HG02840 (cell line): Measurements from ENCODE around the gene ARID1B.

ENCODE experiments used
- ATAC-seq: cut with Tn5 transposase; IDR thresholded peaks from one replicate; pipeline ENCODE4 v1.9.1; 2021; ENCODE audit warnings: mild to moderate bottlenecking, moderate library complexity, moderate number of reproducible peaks; ENCODE audit not compliant: unreplicated experiment, low FRiP score

Gene ARID1B

GRCh38 chr6:157244780-157245179, 467.6 kb downstream of the ARID1B start:
- ATAC-seq, result no peak

- no peak for ATAC-seq
Measured at GRCh38 chr6:157245436-157245835, 468.3 kb downstream of the ARID1B start.

GRCh38 chr6:157246048-157246630, 469.0 kb downstream of the ARID1B start:
- ATAC-seq, result no peak

- ATAC-seq, result no peak
Measured at GRCh38 chr6:157246771-157247484, 469.8 kb downstream of the ARID1B start.

- ATAC-seq, result no peak
Measured at GRCh38 chr6:157248264-157248663, 471.1 kb downstream of the ARID1B start.

- no peak for ATAC-seq
Measured at GRCh38 chr6:157249826-157250225, 472.6 kb downstream of the ARID1B start.

- no peak for ATAC-seq
Measured at GRCh38 chr6:157251586-157252247, 474.5 kb downstream of the ARID1B start.

- ATAC-seq, result no peak
Measured at GRCh38 chr6:157253017-157253416, 475.8 kb downstream of the ARID1B start.

- no peak for ATAC-seq
Measured at GRCh38 chr6:157253699-157254098, 476.5 kb downstream of the ARID1B start.

- ATAC-seq, result no peak
Measured at GRCh38 chr6:157254538-157254937, 477.4 kb downstream of the ARID1B start.

- no peak for ATAC-seq
Measured at GRCh38 chr6:157255079-157255478, 477.9 kb downstream of the ARID1B start.

- no peak for ATAC-seq
Measured at GRCh38 chr6:157258878-157259277, 481.7 kb downstream of the ARID1B start.

GRCh38 chr6:157259443-157259842, 482.3 kb downstream of the ARID1B start:
- ATAC-seq, result no peak
